GM21576 (cell line): ENCODE data around the gene SHISAL2A.

Experiments
- ATAC-seq: cut with Tn5 transposase; IDR thresholded peaks from one replicate; pipeline ENCODE4 v1.9.1; 2021; ENCODE audit warnings: mild to moderate bottlenecking, moderate library complexity; ENCODE audit not compliant: unreplicated experiment

Gene SHISAL2A

DNA sequence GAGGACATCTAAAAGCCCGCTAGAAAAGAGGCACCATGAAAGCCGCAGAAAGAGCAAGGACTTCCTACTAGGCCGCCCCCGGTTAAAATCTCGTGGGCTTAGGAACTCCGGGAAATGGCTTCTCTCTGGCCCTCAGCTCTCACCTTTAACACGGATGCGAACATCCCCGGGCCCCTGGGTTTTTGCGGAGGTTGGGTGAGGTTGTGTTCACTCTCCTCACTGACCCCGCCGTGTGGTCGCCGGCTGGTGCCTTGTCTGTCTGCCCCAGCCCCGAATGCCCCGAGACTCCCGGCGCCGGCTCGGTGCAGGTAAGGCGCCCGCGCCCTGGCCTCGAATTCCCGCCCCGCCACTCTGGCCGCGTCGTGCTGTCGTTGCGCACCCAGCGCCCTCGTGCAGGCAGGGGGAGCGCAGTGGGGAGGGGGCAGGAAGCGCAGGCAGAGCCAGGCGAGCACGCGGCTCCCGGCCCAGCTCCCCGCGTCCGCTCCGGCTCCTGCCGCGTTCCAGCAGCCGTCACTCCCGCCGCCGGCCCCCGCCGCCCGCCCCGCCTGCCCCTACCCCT lies at the start of gene SHISAL2A:
Gene SHISAL2A, plus strand, starts transcription at position 437 of the 559 bp plus-strand sequence. CDS start 326 bp downstream, outside the sequence.
- ATAC-seq, result no peak

DNA sequence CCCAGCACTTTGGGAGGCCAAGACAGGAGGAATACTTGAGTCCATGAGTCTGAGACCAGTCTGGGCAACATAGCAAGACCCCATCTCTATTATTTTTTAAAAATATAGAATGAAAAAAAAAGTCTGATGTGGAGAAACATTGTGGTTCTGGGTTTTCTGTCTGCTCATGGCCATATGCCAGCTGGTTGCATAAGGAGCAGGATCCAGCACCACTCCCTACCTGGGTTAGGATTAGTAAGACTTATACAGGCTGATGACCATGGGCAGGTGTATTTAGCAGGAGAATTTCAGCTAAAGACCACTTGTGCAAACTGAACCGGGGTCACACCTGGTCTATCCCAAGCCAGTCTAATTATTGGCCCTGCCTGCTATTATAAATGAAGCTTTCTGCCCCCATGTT lies 47.5 kb upstream of the SHISAL2A start:
- ATAC-seq, result no peak

DNA sequence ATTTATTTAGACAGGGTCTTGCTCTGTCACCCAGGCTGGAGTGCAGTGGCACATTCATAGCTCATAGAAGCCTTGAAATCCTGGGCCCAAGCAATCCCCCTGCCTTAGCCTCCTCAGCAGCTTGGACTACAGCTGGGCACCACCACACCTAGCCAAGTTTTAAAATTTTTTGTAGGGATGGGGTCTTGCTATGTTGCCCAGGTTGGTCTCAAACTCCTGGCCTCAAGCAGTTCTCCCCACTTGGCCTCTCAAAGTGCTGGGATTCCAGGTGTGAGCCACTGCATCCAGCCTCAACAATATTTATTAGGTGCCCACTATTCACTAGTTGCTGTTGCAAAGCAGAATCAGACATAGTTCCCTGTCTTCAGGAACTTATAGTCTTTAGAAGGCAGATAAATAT lies 44.9 kb upstream of the SHISAL2A start:
- ATAC-seq, result no peak

DNA sequence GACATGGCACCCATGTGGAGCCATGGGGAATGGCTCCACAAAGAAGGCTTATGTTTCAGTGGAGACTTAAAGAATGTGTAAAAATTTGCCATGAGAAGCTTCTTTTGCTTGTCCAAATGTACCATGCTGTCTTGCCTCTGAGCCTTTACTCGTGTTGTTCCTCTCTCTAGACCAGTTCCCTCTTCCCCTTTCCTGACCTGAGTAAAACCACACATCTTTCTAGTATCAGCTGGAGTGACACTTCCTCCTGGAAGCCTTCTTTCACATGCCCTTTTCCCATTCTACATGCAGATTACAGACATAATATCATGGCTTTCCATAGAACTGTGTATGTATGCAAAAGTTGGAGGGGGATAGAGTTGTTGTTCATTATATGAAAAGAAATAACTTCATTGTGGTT lies 44.4 kb upstream of the SHISAL2A start:
- ATAC-seq, result no peak

DNA sequence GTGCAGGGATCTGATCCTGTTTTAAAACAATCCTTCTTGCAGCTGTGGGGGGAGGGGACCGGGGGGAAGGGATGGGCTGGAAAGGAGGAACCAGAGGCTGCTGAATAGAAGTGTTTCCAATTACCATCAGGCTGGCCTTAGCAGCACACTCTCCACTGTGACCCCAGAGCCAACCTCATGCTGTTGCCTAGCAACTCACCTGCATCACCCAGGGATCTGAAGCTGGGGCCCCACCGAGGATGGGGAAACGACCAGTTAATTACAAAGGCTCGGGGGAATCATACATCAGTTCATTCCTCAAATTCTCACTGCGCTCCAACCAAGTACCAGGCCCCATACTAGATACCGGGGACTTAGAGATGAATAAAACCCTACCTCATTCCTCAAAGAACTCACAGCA lies 42.7 kb upstream of the SHISAL2A start:
- no peak for ATAC-seq

DNA sequence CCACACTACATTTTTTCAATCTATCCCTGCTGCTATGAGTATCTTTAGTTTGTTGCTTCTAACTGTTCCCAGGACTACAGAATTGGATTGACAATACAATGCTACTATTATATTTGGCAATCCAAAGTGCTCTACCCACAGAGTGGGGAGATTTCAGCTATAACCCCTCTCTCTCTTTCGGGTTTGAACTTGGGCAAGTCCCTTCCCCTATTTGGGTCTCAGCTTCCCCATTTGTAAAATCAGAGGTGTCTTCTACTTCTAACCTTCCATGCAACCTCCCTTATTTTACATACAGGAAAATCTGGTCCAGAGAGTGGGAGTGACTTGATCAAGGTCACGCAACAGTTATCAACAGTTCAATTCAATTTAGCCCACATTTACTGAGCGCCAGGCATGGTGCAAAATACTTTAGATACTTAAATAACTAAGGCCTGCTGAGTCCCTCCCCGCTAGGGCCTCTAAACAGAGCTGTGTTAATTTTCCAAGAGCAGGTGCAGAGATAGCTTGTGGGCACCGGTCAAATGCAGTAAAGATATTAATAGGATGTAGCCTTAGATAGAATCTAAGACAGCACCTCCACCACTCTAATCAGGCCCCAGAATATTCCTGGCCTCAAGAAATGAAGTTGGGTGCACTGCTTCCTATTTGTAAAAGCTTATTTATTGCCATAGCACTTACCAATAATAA lies 40.2 kb upstream of the SHISAL2A start:
- ATAC-seq, result no peak

- no peak for ATAC-seq
Observed at GRCh38 chr1:52593495-52593894, 39.5 kb upstream of the SHISAL2A start.

- no peak for ATAC-seq
Observed at GRCh38 chr1:52595061-52595460, 37.9 kb upstream of the SHISAL2A start.

- ATAC-seq, result no peak
Observed at GRCh38 chr1:52597912-52598311, 35.1 kb upstream of the SHISAL2A start.

GRCh38 chr1:52598729-52599128 lies 34.2 kb upstream of the SHISAL2A start:
- no peak for ATAC-seq

DNA sequence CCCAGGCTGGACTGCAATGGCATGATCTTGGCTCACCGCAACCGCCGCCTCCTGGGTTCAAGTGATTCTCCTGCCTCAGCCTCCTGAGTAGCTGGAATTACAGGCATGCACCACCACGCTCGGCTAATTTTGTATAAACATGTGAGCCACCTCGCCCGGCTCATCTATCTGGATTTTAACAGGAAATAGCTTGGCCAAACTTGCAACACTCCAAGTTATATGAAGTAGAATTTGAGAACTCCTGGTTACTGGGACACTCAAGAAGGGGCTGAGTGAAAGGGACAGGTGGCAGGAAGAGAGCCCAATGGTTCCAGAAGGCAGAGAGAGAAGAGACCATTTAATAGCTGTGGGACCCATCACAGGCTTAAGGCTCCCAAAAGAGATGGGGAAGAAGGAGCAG lies 33.7 kb upstream of the SHISAL2A start:
- ATAC-seq, result no peak

DNA sequence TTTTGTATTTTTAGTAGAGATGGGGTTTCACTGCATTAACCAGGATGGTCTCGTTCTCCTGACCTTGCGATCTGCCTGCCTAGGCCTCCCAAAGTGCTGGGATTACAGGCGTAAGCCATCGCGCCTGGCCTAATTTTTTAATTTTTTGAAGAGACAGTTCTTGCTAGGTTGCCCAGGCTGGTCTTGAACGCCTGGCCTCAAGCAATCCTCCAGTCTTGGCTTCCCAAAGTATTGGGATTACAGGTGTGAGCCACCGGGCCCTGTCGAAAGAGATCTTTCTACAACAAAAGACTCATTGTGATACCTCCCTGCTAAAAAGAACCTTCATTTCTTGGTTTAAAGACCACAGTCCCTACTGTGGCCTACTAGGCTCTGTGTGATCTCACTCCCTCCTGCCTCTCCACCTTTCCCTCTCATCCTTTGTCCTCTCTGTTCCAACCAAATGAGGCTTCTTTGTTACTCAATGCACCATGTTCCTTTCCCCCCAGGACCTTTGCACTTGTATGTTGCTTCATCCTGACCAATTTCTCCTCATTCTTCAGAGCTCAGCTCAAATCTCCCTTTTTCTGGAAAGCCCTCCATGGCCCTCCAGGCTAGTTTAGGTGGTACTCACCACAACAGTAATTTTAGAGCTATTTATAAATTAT lies 32.3 kb upstream of the SHISAL2A start:
- ATAC-seq, result no peak

DNA sequence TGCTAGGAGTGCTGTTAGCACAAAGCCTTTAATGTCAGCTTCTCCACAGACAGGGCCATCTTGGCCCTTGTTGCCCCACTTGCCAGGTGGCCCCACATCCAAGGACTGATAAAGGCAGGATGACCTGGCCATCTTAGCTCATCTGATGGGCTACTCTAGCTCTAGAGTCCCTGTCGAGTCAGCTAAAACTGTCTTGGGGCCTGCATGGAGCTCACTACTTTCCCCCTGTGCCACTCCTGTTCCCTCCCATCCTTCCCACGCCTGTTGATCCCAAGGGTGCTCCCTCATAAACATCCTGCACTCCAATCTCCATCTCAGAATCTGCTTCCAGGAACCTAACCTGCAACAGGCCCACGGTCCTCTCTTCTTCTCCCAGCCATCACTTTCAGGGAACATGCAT lies 31.4 kb upstream of the SHISAL2A start:
- no peak for ATAC-seq

- ATAC-seq, result no peak
Observed at GRCh38 chr1:52601991-52602855, 30.7 kb upstream of the SHISAL2A start, which contains the start of gene GPX7. Gene GPX7 (plus strand): TSS chr1:52602371. CDS start chr1:52602410, 39 bp downstream.

DNA sequence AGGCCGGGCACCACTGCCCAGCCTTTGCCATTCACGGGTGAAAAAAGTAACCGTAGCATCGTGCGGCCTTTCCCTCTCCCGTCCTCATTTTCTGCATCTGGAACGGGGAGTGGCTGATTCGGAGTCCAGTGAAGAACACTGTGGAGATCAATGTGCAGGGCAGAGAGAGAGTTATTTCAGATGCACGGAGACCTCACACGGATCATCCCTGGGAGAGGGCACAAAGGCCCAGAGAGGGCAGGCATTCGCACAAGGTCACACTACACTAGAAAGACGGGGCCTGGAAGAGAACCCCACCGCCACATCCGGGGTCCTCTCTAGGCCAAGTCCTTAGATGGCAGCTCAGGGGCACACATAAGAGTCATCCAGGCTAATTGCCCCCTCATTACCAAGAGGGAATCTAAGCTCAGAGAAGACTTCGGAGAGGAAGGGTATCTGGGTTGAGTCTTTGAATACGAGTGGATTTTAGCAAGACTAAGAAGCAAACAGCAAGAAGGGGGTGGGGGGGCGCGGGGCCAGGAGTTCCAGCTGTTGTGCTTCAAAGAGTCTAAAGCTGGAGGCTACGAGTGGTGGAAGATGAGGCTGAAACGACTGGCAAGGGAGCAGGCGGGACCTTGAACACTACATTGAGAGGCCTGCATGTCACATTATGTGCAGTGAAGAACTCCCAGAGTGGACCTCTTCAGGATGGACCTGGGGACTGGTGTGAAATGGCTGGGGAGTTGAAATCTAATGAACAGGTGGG lies 29.9 kb upstream of the SHISAL2A start:
- ATAC-seq, result no peak

DNA sequence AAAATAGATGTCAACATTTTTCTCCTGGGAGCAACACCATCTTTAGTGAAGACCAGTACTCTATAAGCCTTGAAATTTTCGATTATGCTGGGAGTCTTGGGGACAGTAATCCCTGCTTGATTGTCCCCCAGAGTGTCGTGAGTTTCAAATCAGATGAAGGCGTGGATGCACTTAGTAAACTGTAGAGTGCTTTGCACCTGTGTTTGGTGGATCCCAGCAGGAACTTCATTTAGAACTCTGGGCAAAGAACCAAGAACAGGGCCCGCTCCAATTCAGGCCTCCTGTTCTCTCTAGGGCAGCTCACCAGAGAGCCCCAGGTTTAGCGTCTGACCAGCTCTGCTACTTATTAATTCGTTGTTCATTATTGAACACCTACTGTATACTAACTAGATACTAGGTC lies 29.3 kb upstream of the SHISAL2A start:
- ATAC-seq, result no peak

GRCh38 chr1:52604063-52604770 lies 28.8 kb upstream of the SHISAL2A start:
- no peak for ATAC-seq

- ATAC-seq, result no peak
Observed at GRCh38 chr1:52613636-52614373, 19.2 kb upstream of the SHISAL2A start.

DNA sequence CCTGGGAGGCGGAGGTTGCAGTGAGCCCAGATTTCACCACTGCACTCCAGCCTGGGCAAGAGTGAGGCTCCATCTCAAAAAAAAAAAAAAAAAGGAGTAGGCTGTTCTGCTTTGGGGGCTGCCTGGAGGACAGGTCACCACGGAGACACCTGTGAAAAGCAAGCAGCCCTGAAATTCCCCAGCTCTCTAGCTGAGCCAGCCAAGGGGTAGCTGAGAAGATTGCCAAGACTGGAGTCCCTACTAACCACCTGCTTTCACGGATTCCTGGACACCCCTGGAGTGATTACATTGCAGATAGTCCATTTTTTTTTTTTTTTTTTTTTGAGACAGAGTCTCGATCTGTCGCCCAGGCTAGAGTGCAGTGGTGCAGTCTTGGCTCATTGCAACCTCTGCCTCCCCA lies 18.3 kb upstream of the SHISAL2A start:
- no peak for ATAC-seq
